Measurements from ENCODE around the gene LTF.
"Not testable (repeated sequence)": the region's sequence is repeated elsewhere in the genome, so short reads cannot be mapped to it uniquely, and the experiment has no call there.

The LTF gene

GRCh38 chr3:46409739-46410489 is 54.8 kb downstream of the LTF start:
- DNase-seq = no peak

DNA sequence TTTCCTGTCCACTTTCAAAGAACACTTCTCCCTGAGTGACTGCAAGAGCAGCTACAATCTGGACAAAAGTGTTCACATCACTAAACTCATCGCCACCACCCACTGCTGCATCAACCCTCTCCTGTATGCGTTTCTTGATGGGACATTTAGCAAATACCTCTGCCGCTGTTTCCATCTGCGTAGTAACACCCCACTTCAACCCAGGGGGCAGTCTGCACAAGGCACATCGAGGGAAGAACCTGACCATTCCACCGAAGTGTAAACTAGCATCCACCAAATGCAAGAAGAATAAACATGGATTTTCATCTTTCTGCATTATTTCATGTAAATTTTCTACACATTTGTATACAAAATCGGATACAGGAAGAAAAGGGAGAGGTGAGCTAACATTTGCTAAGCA is 55.9 kb downstream of the LTF start:
- DNase-seq = no peak

DNA sequence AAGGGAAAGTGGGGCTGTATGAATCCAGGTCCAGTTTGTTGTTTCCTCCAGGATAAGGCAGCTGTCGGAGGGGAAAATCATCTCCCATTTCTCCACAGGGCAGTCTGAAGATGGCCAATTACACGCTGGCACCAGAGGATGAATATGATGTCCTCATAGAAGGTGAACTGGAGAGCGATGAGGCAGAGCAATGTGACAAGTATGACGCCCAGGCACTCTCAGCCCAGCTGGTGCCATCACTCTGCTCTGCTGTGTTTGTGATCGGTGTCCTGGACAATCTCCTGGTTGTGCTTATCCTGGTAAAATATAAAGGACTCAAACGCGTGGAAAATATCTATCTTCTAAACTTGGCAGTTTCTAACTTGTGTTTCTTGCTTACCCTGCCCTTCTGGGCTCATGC is 56.7 kb downstream of the LTF start:
- no peak for DNase-seq

- no peak for DNase-seq
These were observed 57.7 kb downstream of the LTF start, which contains the start of the genes CCR5AS and CCRL2 for GRCh38 chr3:46406788-46407611. CCR5AS (minus strand) TSS chr3:46407066. CCRL2 (plus strand) TSS chr3:46407259; CDS start chr3:46408080, 821 bp downstream.

DNA sequence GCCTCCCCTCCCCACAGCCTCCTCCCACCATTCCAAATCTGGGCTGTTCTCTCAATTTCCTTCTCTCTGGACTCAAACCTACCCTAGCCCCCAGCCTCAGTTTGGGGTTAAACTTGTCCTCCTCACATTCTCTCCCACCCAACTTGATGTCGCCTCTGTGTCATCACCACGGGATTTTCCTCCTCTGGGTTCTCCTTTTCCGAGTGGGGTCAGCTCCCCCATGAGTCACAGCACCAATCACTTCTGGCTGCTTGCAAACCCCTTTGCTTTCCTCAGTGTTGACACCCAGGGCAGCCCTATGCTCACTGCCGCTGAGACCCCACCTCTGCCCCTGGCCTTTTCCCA is 58.3 kb downstream of the LTF start:
- no peak for DNase-seq

- DNase-seq = no peak
These were observed 59.2 kb downstream of the LTF start for GRCh38 chr3:46405301-46406019.

GRCh38 chr3:46402902-46403301 is 61.8 kb downstream of the LTF start:
- not testable (repeated sequence) for DNase-seq

- no peak for DNase-seq
These were observed 63.1 kb downstream of the LTF start for GRCh38 chr3:46401579-46401978.

GRCh38 chr3:46400846-46401245 is 63.9 kb downstream of the LTF start:
- DNase-seq = no peak

DNA sequence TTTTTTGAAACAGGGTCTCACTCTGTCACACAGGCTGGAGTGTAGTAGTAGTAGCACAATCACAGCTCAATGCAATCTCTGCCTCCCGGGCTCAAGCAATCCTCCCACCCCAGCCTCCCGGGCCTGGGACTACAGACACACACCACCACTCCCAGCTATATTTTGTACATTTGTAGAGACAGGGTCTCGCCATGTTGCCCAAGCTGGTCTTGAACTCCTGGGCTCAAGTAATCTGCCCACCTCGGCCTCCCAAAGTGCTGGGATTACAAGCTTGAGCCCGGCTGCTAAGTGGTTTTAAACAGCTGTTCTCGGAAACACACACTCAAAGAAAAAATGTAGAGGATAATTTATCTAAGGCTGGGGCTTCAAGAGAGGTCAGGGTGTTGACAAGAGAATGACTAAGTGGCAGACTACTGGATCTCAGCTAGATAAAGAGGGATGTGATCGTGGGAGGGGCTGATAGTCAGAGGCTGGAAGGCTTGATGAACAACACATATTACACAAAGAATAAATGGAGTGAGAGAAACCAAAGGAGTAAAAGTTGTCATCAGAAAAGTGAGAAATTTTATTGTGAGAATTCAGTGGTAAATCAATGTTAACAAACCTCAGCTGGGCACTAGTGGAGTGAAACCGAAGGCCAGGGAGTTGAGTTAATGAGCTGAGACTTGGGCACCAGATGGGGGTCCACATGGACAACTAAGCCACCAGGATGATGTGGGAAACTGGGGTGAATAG is 64.5 kb downstream of the LTF start:
- DNase-seq = peak; percentile 88

GRCh38 chr3:46399557-46399956 is 65.1 kb downstream of the LTF start:
- DNase-seq = peak; percentile 21

- DNase-seq = no peak
These were observed 65.6 kb downstream of the LTF start for GRCh38 chr3:46399098-46399497.

GRCh38 chr3:46398186-46398955 is 66.3 kb downstream of the LTF start:
- DNase-seq = no peak

DNA sequence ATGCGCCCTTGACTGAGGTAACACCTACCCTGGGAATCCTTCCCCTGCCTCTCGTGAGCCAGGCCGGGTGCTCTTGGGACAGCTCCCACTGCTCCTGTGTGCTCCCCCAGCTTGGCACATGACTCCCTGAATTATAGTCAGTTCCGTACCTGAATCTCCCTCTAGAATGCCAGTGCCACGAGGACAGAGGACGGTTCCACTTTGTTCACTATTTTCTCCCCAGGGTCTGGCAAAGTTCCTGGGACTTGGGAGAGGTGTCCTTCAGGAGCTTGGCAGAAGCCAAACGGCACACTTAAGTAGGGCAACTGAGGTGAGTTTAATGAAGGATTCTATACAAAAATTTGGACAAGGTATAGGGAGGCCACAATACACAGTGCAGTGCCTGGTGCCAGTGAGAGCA is 67.6 kb downstream of the LTF start:
- no peak for DNase-seq

DNA sequence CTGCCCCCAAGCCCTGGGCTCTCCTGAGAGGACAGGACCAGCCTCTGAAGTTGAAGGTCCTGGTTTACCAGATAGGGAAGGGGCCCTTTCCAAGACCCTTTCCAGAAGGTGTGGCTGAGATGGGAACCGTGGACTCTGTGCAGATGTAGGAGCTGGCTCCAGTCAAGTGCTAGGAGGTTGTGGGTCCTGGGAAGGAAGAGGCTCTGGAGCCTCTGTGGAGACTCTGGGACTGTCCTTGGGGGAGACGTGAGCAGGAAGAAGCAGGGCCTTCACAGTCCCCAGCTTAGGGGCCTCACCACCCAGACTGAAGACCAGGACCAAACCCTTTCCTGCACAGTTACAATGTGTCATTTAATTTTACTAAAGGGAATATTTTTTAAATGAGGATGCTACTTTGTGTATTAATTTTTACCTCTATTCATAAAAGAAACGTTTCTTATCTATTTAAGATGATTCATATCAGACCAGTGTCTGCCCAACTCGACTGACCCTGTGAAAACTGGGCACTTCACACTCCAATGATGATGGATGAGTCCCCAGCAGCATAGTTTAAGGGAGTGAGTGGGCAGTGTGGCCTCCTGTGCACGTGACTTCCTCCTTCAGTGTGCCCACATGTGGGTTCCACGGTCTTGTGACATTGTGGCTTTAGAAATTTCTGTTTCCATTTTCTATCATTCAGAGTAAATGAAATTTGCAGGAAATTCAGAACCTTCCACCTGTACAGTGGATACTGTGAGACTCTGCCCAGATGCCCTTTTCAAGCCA is 68.8 kb downstream of the LTF start:
- DNase-seq = no peak

- no peak for DNase-seq
These were observed 69.5 kb downstream of the LTF start for GRCh38 chr3:46395210-46395661.

- no peak for DNase-seq
These were observed 70.9 kb downstream of the LTF start for GRCh38 chr3:46393554-46394434.

DNA sequence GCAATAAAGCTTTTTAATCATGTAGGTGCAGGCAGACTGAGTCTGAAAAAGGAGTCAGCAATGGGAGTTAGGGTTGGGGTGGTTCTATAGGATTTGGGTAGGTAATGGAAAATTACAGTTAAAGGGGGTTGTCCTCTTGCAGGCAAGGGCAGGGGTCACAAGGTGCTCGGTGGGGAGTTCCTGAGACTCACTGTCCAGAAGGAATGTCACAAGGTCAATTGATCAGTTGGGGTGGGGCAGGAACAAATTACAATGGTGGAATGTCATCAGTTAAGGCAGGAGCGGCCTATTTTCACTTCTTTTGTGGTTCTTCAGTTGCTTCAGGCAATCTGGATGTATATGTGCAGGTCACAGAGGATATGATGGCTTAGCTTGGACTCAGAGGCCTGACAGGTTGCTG is 71.7 kb downstream of the LTF start:
- DNase-seq = no peak

GRCh38 chr3:46391526-46391925 is 73.2 kb downstream of the LTF start:
- not testable (repeated sequence) for DNase-seq

GRCh38 chr3:46389306-46389705 is 75.4 kb downstream of the LTF start:
- no peak for DNase-seq
